ENCODE results near the gene FIG4.

GRCh38 chr6:109864050-109864449 lies 173.0 kb downstream of the FIG4 start:
- no peak for TF ChIP-seq CTCF (IDR thresholded peaks at IDR 0.05)
- TF ChIP-seq EP300 (IDR thresholded peaks at IDR 0.05), result no peak
- no peak for TF ChIP-seq POLR2AphosphoS5 (IDR thresholded peaks at IDR 0.05)

Data from stomach (tissue), 4 donors.